GM19023 (cell line): ENCODE results near the gene KDM1A.

Source experiments
- ATAC-seq: cut with Tn5 transposase; IDR thresholded peaks from one replicate; pipeline ENCODE4 v1.9.1; 2021; ENCODE audit warnings: mild to moderate bottlenecking, moderate library complexity; ENCODE audit not compliant: unreplicated experiment

KDM1A gene

GRCh38 chr1:23129846-23130245 is 110.6 kb downstream of the KDM1A start:
- ATAC-seq, result no peak

- no peak for ATAC-seq
Observed at GRCh38 chr1:23132033-23132432, 112.8 kb downstream of the KDM1A start.
